NCI-H2227 (cell line): Measurements from ENCODE around the gene RHOC.

Experiments
- DNase-seq: peaks from one replicate; lab custom pipeline; 2025; ENCODE audit not compliant: unreplicated experiment; lab: John Stamatoyannopoulos, UW

The RHOC gene

GRCh38 chr1:112702420-112703261 is 4.3 kb downstream of the RHOC start:
- DNase-seq: no peak

DNA sequence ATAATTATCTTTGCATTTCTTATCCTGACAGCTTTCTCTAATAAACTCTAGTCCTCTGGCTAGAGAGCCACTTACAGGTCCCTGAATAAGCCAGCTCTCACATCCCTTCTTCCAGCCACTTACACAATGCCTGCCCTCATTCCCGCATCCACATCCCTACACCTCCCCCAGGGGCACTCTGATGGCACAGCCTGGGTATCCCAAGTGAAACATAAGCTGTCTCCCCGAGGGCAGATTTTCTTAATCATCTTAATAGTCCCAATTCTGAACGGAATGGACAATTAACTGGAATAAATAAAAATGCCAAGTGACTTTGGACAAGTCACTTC is 4.9 kb downstream of the RHOC start:
- no peak for DNase-seq

DNA sequence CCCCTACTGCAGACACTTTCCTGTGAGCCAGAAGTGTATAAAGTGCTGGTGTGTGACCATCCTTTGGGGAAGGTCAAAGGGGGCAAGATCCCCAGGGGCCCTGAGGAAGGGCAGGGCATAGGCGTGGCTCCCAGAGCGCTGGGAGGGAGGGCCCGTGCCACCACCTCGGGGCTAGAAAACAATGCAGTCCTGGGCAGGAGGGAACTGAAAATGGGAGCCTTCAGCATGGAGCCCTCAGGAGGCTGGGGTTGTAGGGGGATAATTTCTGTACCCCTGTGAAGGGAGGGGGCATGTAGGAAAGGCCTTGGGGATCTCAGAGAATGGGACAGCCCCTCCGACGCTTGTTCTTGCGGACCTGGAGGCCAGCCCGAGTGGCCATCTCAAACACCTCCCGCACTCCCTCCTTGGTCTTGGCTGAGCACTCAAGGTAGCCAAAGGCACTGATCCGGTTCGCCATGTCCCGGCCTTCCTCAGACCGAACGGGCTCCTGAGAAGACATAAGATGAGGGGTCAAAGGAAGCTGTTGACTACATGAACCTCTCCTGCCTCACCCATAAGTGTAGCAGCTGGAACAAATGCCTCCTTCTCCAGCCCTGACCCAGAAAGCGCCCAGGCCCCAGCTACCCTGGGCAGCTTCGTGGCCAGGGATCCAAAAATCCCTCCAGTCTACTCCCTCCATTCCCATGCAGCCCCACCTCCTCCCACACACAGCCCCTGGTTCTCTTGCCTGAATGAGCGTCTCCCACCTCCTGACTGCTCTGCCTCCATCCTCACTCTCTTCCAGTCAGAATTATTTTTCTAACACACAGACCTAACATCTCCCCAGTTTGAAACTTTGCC is 5.5 kb downstream of the RHOC start:
- DNase-seq: no peak

DNA sequence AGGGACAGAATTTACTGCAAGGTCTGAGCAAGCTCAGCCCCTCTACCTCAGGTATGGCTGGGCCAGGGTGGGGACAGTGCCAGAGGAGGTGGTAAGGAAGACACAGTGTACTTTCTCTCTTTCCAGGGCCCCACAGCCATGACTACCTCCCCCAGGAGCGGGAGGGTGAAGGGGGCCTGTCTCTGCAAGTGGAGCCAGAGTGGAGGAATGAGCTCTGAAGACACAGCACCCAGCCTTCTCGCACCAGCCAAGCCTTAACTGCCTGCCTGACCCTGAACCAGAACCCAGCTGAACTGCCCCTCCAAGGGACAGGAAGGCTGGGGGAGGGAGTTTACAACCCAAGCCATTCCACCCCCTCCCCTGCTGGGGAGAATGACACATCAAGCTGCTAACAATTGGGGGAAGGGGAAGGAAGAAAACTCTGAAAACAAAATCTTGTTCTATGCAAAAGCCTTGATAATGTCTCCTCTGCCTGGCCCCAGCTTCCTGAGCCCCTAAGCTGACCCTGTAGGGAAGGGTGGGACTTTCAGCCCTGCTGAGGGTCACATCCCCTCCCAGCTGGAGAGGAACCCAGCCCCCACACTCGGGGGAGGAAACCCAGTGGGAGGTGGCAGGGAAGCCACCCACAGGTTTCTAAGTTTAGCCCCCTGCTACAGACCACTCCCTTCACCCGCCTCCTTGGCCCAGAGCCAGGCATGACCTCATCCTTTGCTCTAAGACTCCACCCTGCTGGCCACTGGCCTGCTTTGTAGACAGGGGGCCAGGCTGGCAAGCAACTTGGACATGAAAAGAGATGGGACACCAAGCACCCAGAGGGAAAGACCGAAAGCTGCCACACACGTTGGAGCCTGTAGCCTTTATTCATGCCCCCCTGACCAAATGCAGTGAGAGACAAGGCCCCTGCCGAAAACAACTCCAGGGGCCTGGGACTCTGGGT is 6.4 kb downstream of the RHOC start:
- peak; percentile 90 for DNase-seq

GRCh38 chr1:112699425-112700144 is 7.3 kb downstream of the RHOC start:
- no peak for DNase-seq

- DNase-seq: peak; percentile 24
Observed at GRCh38 chr1:112698366-112699310, 8.3 kb downstream of the RHOC start.

- no peak for DNase-seq
Observed at GRCh38 chr1:112697781-112698201, 9.1 kb downstream of the RHOC start.

GRCh38 chr1:112696578-112697314 is 10.2 kb downstream of the RHOC start:
- DNase-seq: no peak

DNA sequence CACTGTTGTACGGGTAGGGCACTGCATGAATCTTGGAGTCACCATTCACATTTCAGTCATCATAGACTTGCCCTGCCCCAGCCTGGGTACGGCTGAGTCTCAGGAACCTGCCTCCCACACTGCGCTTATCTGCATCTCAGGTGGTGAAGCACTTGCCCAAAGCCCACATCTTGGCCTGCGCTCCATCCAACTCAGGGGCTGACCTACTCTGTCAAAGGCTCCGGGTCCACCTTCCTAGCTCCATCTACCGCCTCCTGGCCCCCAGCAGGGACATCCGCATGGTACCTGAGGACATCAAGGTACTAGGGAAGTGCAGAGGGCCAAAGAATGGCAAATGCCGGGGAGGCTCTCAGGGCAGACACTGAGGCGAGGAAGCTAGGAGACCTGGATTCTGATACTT is 11.7 kb downstream of the RHOC start:
- DNase-seq: no peak

DNA sequence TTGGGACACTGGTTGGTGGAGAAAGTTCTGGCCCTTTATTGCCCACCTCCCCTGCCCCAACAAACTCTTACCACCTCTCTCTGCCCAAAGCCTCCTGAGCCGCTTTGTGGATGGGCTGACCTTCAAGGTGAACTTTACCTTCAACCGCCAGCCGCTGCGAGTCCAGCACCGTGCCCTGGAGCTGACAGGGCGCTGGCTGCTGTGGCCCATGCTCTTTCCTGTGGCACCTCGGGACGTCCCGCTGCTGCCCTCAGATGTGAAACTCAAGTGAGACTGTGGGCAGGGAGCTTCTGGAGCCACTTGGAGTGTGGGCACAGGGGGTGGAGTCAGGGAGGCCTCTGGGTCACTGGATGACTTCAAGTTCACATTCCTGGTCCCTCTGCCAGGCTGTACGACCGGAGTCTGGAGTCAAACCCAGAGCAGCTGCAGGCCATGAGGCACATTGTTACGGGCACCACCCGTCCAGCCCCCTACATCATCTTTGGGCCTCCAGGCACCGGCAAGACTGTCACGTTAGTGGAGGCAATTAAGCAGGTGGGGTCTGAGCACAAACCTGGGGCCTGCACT is 12.5 kb downstream of the RHOC start:
- DNase-seq: no peak

GRCh38 chr1:112693821-112694220 is 13.1 kb downstream of the RHOC start:
- DNase-seq: no peak

DNA sequence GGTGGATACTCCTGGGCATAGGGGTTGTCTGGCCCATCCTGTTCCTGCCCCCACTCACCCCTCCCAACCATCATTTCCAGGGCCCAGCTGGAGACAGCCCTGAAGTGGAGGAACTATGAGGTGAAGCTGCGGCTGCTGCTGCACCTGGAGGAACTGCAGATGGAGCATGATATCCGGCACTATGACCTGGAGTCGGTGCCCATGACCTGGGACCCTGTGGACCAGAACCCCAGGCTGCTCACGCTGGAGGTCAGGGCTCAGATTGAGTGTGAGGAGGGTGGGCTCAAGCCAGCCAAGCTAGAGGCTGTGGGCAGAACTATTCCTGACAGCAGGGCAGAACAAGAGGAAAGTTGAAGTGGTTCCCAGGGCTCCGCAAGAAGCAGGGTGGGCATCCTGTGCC is 14.2 kb downstream of the RHOC start:
- no peak for DNase-seq

GRCh38 chr1:112689842-112690237 is 17.1 kb downstream of the RHOC start:
- DNase-seq: no peak

- DNase-seq: no peak
Observed at GRCh38 chr1:112689196-112689841, 17.6 kb downstream of the RHOC start.

GRCh38 chr1:112688781-112689193 is 18.1 kb downstream of the RHOC start:
- no peak for DNase-seq

DNA sequence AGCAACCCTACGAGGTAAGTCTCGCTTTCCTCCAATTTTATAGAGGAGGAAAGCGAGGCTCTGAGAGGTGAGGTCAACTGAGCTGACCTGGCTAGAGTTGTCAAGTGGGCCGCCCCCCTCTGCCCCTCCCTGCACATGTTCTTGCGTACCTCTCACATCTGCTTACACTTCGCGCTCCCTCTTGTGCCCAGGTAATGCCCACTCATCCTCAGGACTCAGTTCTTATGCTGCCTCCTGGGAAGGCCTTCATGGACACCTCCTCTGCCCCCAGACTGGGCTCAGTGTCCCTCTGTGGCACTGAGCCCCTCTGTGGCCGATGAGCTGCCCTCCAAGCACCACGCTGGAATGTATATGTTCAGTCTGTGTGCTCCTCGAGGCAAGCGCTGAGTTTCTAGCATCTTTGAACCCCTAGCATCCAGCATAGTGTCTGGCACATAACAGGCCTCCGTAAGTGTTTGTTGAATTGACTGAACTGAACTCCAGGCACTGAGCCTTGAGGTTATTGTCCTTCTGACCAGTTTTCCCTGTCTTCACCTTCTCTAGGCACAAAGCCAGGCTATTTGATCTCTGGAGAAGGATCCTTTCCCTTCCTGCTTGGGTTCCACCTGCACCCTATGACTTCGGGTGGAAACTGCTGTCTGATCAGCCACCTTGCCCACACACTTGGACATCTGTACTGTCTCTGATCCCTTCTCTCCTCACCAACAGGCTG is 19.0 kb downstream of the RHOC start:
- no peak for DNase-seq

GRCh38 chr1:112687361-112687760 is 19.6 kb downstream of the RHOC start:
- DNase-seq: no peak
